Neuronal stem cell (in vitro differentiated cells): ENCODE data around the gene FHIT.

Source experiments
- DNase-seq: peaks from one replicate; pipeline ENCODE4 v3.0.0-alpha.2; 2013; ENCODE audit warnings: low spot score
- H2AFZ ChIP-seq: one replicate; pipeline ENCODE4 v1.6.1; 2013; ENCODE audit warnings: mild to moderate bottlenecking, low read length, inconsistent platforms
- H2AK5ac ChIP-seq: 2 replicates; pipeline ENCODE4 v1.6.1; 2013; ENCODE audit warnings: low read depth, mild to moderate bottlenecking, inconsistent platforms, low read length, moderate library complexity, mixed read lengths
- H2BK120ac ChIP-seq: 2 replicates; pipeline ENCODE4 v1.6.1; 2013; ENCODE audit warnings: low read depth, mild to moderate bottlenecking, inconsistent platforms, low read length, moderate library complexity, mixed read lengths
- H2BK12ac ChIP-seq: one replicate; pipeline ENCODE4 v1.6.1; 2013; ENCODE audit warnings: low read length, inconsistent platforms
- H2BK15ac ChIP-seq: 2 replicates; pipeline ENCODE4 v1.6.1; 2013; ENCODE audit warnings: mild to moderate bottlenecking, low read length, inconsistent platforms, mixed read lengths
- H2BK5ac ChIP-seq: one replicate; pipeline ENCODE4 v1.6.1; 2013; ENCODE audit warnings: inconsistent platforms, mild to moderate bottlenecking, low read length, moderate library complexity
- H3K14ac ChIP-seq: one replicate; pipeline ENCODE4 v1.6.1; 2013; ENCODE audit warnings: low read length, inconsistent platforms
- H3K18ac ChIP-seq: 2 replicates; pipeline ENCODE4 v1.6.1; 2013; ENCODE audit warnings: low read length, inconsistent platforms
- H3K23ac ChIP-seq: 2 replicates; pipeline ENCODE4 v1.6.1; 2013; ENCODE audit warnings: low read depth, mild to moderate bottlenecking, mixed read lengths, low read length, inconsistent platforms; ENCODE audit not compliant: poor library complexity
- H3K27ac ChIP-seq: replicated peaks from 3 replicates; pipeline ENCODE4 v1.5.1; 2013; ENCODE audit warnings: low read length, inconsistent platforms
- H3K27me3 ChIP-seq, 3 experiments: 2 replicates each; pipeline ENCODE4 v1.6.1; 2013; ENCODE audit warnings: low read length in 3 of 3, mild to moderate bottlenecking in 2 of 3, inconsistent platforms in 1 of 3, low read depth in 1 of 3, mixed read lengths in 1 of 3, moderate library complexity in 1 of 3; ENCODE audit not compliant: control insufficient read depth in 3 of 3, insufficient read depth in 3 of 3
- H3K36me3 ChIP-seq, 2 donors: replicated peaks in 1 of 2; 2 replicates each; pipeline ENCODE4 v1.6.1; 2013; ENCODE audit warnings: low read length in 2 of 2; ENCODE audit not compliant: control insufficient read depth in 2 of 2, insufficient read depth in 2 of 2
- H3K4ac ChIP-seq: 2 replicates; pipeline ENCODE4 v1.6.1; 2013; ENCODE audit warnings: inconsistent platforms, mild to moderate bottlenecking, low read length, moderate library complexity
- H3K4me1 ChIP-seq, 2 donors: 1 replicate in 1 of 2; 2 replicates in 1 of 2; pipeline ENCODE4 v1.6.1; 2013; ENCODE audit warnings: low read length in 2 of 2, low read depth in 1 of 2; ENCODE audit not compliant: control insufficient read depth in 2 of 2, insufficient read depth in 1 of 2
- H3K4me2 ChIP-seq: one replicate; pipeline ENCODE4 v1.6.1; 2013; ENCODE audit warnings: mild to moderate bottlenecking, low read length, inconsistent platforms; ENCODE audit not compliant: insufficient read depth, poor library complexity, severe bottlenecking
- H3K4me3 ChIP-seq, 2 donors: 2 replicates each; pipeline ENCODE4 v1.5.1; 2013; ENCODE audit warnings: low read length in 2 of 2, mild to moderate bottlenecking in 2 of 2, inconsistent platforms in 1 of 2, moderate library complexity in 1 of 2
- H3K79me1 ChIP-seq: one replicate; pipeline ENCODE4 v1.6.1; 2013; ENCODE audit warnings: low read depth, mild to moderate bottlenecking, inconsistent platforms, low read length, moderate library complexity
- H3K9ac ChIP-seq: one replicate; pipeline ENCODE4 v1.6.1; 2013; ENCODE audit warnings: mild to moderate bottlenecking, low read depth, low read length, inconsistent platforms; ENCODE audit not compliant: poor library complexity
- H3K9me3 ChIP-seq, 2 donors: replicated peaks in 1 of 2; 2 replicates each; pipeline versions ENCODE3 to v1.6.1; 2013; ENCODE audit warnings: low read length in 2 of 2, mild to moderate bottlenecking in 2 of 2, inconsistent platforms in 1 of 2, low read depth in 1 of 2, mixed read lengths in 1 of 2, moderate library complexity in 1 of 2; ENCODE audit not compliant: control insufficient read depth in 2 of 2, insufficient read depth in 1 of 2
- H4K8ac ChIP-seq: one replicate; pipeline ENCODE4 v1.6.1; 2013; ENCODE audit warnings: low read depth, mild to moderate bottlenecking, inconsistent platforms, low read length, moderate library complexity
- H4K91ac ChIP-seq: one replicate; pipeline ENCODE4 v1.6.1; 2013; ENCODE audit warnings: low read length, low read depth, mild to moderate bottlenecking, inconsistent platforms; ENCODE audit not compliant: poor library complexity
- WGBS, 2 donors: extraction: QIAGEN DNeasy Blood & Tissue Kit; methylation state at CpG; one replicate each; pipeline ENCODE4 v1.1.7; 2013; ENCODE audit warnings: missing lambda C conversion rate in 2 of 2, mixed read lengths in 1 of 2; ENCODE audit not compliant: insufficient read length in 2 of 2, insufficient replicate concordance in 1 of 2; ENCODE audit errors: extremely low coverage in 2 of 2; 5-methylcytosine and 5-hydroxymethylcytosine counted together

The FHIT gene

DNA sequence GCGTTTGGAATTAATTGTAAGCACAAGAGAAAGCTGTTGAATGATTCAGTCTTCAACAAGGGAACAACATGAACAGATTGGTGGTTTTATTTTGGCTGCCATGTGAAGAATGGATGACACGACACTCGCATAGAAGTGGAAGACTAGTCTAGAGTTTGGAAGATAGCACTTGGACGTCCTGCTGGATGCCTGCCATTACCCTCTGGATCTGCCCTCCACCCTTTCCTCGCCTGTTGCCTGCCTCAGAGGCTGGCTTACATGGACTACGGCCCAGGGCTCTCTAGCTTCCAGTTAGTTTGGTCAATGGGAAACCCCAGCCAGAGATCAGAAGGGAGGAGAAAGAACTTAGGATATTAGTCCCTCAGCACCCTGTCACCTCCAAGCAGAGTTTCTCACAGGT, 493.5 kb downstream of the FHIT start:
- peaks cover 2 to 13% of the 10 kb centered on the region in 2 donors for H3K4me1 ChIP-seq
- no peak for DNase-seq
- H3K9me3 ChIP-seq, result peaks cover 0 to 2% of the 10 kb centered on the region in 2 donors
- peak overlapping the region; percentile 34 for H2BK15ac ChIP-seq
- H2AFZ ChIP-seq, result no peak overlapping the region
- H2AK5ac ChIP-seq, result peak overlapping the region; percentile 86
- no peak overlapping the region for H3K4ac ChIP-seq
- WGBS, 2 donors, result no CpG with 5 or more reads among the region's 6 CpGs
- H2BK5ac ChIP-seq, result no peak overlapping the region
- no peak overlapping the region for H2BK120ac ChIP-seq
- no peaks in the 10 kb centered on the region for H3K79me1 ChIP-seq
- H3K4me2 ChIP-seq, result no peak overlapping the region
- H3K27me3 ChIP-seq, result no peaks in the 10 kb centered on the region
- H3K14ac ChIP-seq, result no peak overlapping the region
- H3K36me3 ChIP-seq, result no peaks in the 10 kb centered on the region
- H2BK12ac ChIP-seq, result no peak overlapping the region
- peak overlapping the region; percentile 21 for H3K27ac ChIP-seq
- no peak overlapping the region for H4K91ac ChIP-seq
- no peak overlapping the region for H3K23ac ChIP-seq
- peak overlapping the region; percentile 89 for H3K18ac ChIP-seq
- H4K8ac ChIP-seq, result no peak overlapping the region
- H3K4me3 ChIP-seq, result no peak overlapping the region
- no peak overlapping the region for H3K9ac ChIP-seq

- Histone ChIP-seq H2AK5ac (no peak overlapping the region), H2BK120ac (no peak overlapping the region), H3K4me2 (peak overlapping the region; percentile 40), H2BK12ac (no peak overlapping the region), H2BK5ac (no peak overlapping the region), H3K9me3 (peaks cover 0 to 2% of the 10 kb centered on the region in 2 donors), H3K23ac (no peak overlapping the region), H3K4ac (no peak overlapping the region), H4K8ac (no peak overlapping the region), H3K79me1 (no peaks in the 10 kb centered on the region), H3K14ac (no peak overlapping the region), H3K18ac (no peak overlapping the region), H3K4me1 (peaks cover 2 to 13% of the 10 kb centered on the region in 2 donors), H4K91ac (no peak overlapping the region), H2AFZ (no peak overlapping the region), H2BK15ac (no peak overlapping the region), H3K9ac (no peak overlapping the region), H3K4me3 (no peak overlapping the region), H3K27ac (peak overlapping the region; percentile 84), H3K27me3 (no peaks in the 10 kb centered on the region), H3K36me3 (no peaks in the 10 kb centered on the region)
- no CpG with 5 or more reads among the region's 7 CpGs for WGBS, 2 donors
- peak; percentile 26 for DNase-seq
Measured at GRCh38 chr3:60756241-60757030, 494.8 kb downstream of the FHIT start.

DNA sequence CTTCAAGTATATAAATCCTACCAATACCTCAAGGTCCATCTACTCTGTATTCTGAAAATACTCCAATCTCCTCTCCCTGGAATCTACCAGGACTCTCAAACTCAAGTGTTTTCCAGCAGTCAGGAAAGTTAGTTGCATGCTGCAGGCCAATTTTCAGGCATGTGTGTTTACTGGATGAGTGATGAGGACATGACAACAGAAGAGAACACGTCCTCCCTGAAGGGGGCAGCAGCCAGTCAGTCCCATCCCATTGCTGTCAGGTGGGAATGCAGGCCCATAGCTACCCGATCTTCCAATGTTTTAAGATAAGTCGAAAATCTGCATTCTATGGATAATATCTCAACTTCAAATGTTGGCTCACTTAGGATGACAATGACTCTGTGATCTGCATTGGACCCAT, 496.2 kb downstream of the FHIT start:
- no peak overlapping the region for H2AK5ac ChIP-seq
- H3K36me3 ChIP-seq, result no peaks in the 10 kb centered on the region

GRCh38 chr3:60754617-60755016, 496.6 kb downstream of the FHIT start:
- Histone ChIP-seq H3K4ac (no peak overlapping the region), H4K91ac (no peak overlapping the region), H3K9me3 (peaks cover 7 to 9% of the 10 kb centered on the region in 2 donors), H2BK5ac (no peak overlapping the region), H3K9ac (no peak overlapping the region), H3K79me1 (no peaks in the 10 kb centered on the region), H2BK15ac (no peak overlapping the region), H3K4me1 (peaks cover 2 to 13% of the 10 kb centered on the region in 2 donors), H4K8ac (no peak overlapping the region), H3K4me3 (no peak overlapping the region), H3K4me2 (no peak overlapping the region), H3K18ac (no peak overlapping the region), H3K27ac (no peak overlapping the region), H2AK5ac (no peak overlapping the region), H2AFZ (no peak overlapping the region), H2BK120ac (no peak overlapping the region), H3K14ac (no peak overlapping the region), H3K23ac (no peak overlapping the region), H3K27me3 (no peaks in the 10 kb centered on the region), H3K36me3 (no peaks in the 10 kb centered on the region), H2BK12ac (no peak overlapping the region)
- WGBS, 2 donors, result no CpG with 5 or more reads among the region's 1 CpG
- no peak for DNase-seq

More for the DNA sequence above, 496.2 kb downstream of the FHIT start:
- Histone ChIP-seq H3K4me1 (peaks cover 2 to 13% of the 10 kb centered on the region in 2 donors), H3K4me2 (no peak overlapping the region), H3K9ac (no peak overlapping the region), H2BK12ac (no peak overlapping the region), H3K4me3 (no peak overlapping the region), H3K4ac (no peak overlapping the region), H2AFZ (no peak overlapping the region), H3K14ac (no peak overlapping the region), H3K18ac (no peak overlapping the region), H3K9me3 (peaks cover 6% of the 10 kb centered on the region in 2 donors), H2BK5ac (no peak overlapping the region), H2BK15ac (no peak overlapping the region), H3K23ac (no peak overlapping the region), H4K8ac (no peak overlapping the region), H2BK120ac (no peak overlapping the region), H3K27me3 (no peaks in the 10 kb centered on the region), H3K79me1 (no peaks in the 10 kb centered on the region), H4K91ac (no peak overlapping the region), H3K27ac (no peak overlapping the region)
- no peak for DNase-seq
- WGBS, 2 donors, result no CpG with 5 or more reads among the region's 3 CpGs
